K562 (cell line): ENCODE measurements around the gene MDN1. TPM values are rescaled to one million over a fixed set of nuclear protein-coding genes. Genes with fewer than 3 reads are reported as not detected.
A peak's percentile ranks its signal among the peaks of the same experiment; 100 is the strongest.

Experiments used
- ATF1 ChIP-seq, 2 experiments: fragments of 450-650 bp in 1 of 2; IDR thresholded peaks; 2 replicates each; pipeline ENCODE4 v1.6.1; 2016; ENCODE audit warnings: missing compliant biosample characterization in 1 of 2, missing genetic modification characterization in 1 of 2
- BHLHE40 ChIP-seq: IDR thresholded peaks from 2 replicates; pipeline ENCODE4 v1.6.1; 2011; ENCODE audit warnings: low read length, improper control_type of control experiment
- CC2D1A ChIP-seq: fragments of 450-650 bp; IDR thresholded peaks from 2 replicates; pipeline ENCODE4 v1.6.1; 2017; ENCODE audit warnings: mild to moderate bottlenecking
- CHD2 ChIP-seq: IDR thresholded peaks from 2 replicates; pipeline ENCODE4 v1.6.1; 2011; ENCODE audit warnings: low read depth, low read length
- DPF2 ChIP-seq: fragments of 450-650 bp; IDR thresholded peaks from 2 replicates; pipeline ENCODE4 v1.6.1; 2016
- ELF4 ChIP-seq: fragments of 450-650 bp; formaldehyde crosslinking; IDR thresholded peaks from 2 replicates; pipeline ENCODE4 v1.4.0; 2022; ENCODE audit warnings: missing genetic modification characterization
- HDGF ChIP-seq: fragments of 450-650 bp; IDR thresholded peaks from 2 replicates; pipeline ENCODE4 v1.6.1; 2016
- HMG20A ChIP-seq: fragments of 450-650 bp; formaldehyde crosslinking; conservative IDR thresholded peaks from 2 replicates; pipeline ENCODE4 v1.4.0; 2020; ENCODE audit warnings: mild to moderate bottlenecking, mixed read lengths
- MCM2 ChIP-seq: fragments of 450-650 bp; IDR thresholded peaks from 2 replicates; pipeline ENCODE4 v1.6.1; 2017; ENCODE audit warnings: low read depth, mild to moderate bottlenecking
- RBM15 ChIP-seq: fragments of 200-400 bp; formaldehyde crosslinking; IDR thresholded peaks from 2 replicates; pipeline ENCODE4 v1.6.1; 2018; ENCODE audit warnings: mild to moderate bottlenecking, low read length, moderate library complexity; ENCODE audit not compliant: insufficient read depth
- RCOR1 ChIP-seq, 2 experiments: IDR thresholded peaks; 2 replicates each; pipeline ENCODE4 v1.6.1; 2012; ENCODE audit warnings: low read depth in 2 of 2, low read length in 2 of 2, borderline replicate concordance in 1 of 2, improper control_type of control experiment in 1 of 2
- RHOXF2B ChIP-seq: fragments of 250-450 bp; sonication (Bioruptor Pico); conservative IDR thresholded peaks from 2 replicates; pipeline ENCODE4 v1.5.1; 2021
- TAL1 ChIP-seq: fragments of 450-650 bp; IDR thresholded peaks from 2 replicates; pipeline ENCODE4 v1.6.1; 2016; ENCODE audit warnings: mild to moderate bottlenecking
- ZNF133 ChIP-seq: fragments of 250-450 bp; sonication (Bioruptor Pico); IDR thresholded peaks from 2 replicates; pipeline ENCODE4 v1.4.0; 2020; ENCODE audit warnings: mild to moderate bottlenecking
- polyA plus RNA-seq, 8 experiments: library from polyadenylated mRNA; depleted of rRNA in 4 of 8; stranded (reverse) in 5 of 8; unstranded in 3 of 8; fragments of >200 nt; fragmentation: Nextera tagmentation in 2 of 8; fragmentation: Illumina TruSeq in 1 of 8; extraction: Ambion mirVana in 2 of 8; extraction: Trizol in 1 of 8; gene quantifications; 2 replicates each; pipeline versions ENCODE4 v1.2.1 to v1.2.3, GENCODE V29; 2011 to 2014; ENCODE audit warnings: inconsistent platforms in 1 of 8, missing spikeins in 1 of 8
- total RNA-seq, 7 experiments: library from RNA; depleted of rRNA in 6 of 7; stranded (reverse); fragments of >200 nt in 6 of 7; fragmentation: Illumina TruSeq in 2 of 7; extraction: Trizol in 2 of 7; gene quantifications; 2 replicates each; pipeline versions ENCODE4 v1.2.1 to v1.2.3, GENCODE V29; 2011 to 2021; ENCODE audit warnings: low replicate concordance in 1 of 7
- TF ChIP-seq, protein P1 (sequence below): sonication (generic); formaldehyde crosslinking; IDR thresholded peaks from 2 replicates; pipeline ENCODE4 v1.8.1; 2023; ENCODE audit warnings: mild to moderate bottlenecking, missing genetic modification reagents
- TF ChIP-seq, protein P2 (sequence below): fragments of 250-450 bp; sonication (Bioruptor Pico); IDR thresholded peaks from 2 replicates; pipeline ENCODE4 v1.4.0; 2020
- TF ChIP-seq, protein P3 (sequence below): sonication (generic); formaldehyde crosslinking; IDR thresholded peaks from 2 replicates; pipeline ENCODE4 v1.8.0; 2022; ENCODE audit warnings: missing genetic modification reagents, mild to moderate bottlenecking, moderate library complexity, borderline replicate concordance
- TF ChIP-seq, protein P4 (sequence below), 2 experiments: fragments of 450-650 bp; IDR thresholded peaks; 2 replicates each; pipeline ENCODE4 v1.6.1; 2016
- TF ChIP-seq, protein P5 (sequence below): fragments of 250-450 bp; sonication (Bioruptor Pico); IDR thresholded peaks from 2 replicates; pipeline ENCODE4 v1.8.0; 2022; ENCODE audit warnings: inconsistent platforms
- TF ChIP-seq, protein P6 (sequence below): sonication (generic); formaldehyde crosslinking; IDR thresholded peaks from 2 replicates; pipeline ENCODE4 v1.8.0; 2022; ENCODE audit warnings: mild to moderate bottlenecking, missing genetic modification reagents, borderline replicate concordance

MDN1 gene
- total and polyA plus RNA-seq, 9 of the 15 experiments (the other 6 are each of a cell fraction or from before 2014, with no cell fraction given) = 25.6 to 93.6 (median 43.0) TPM

DNA sequence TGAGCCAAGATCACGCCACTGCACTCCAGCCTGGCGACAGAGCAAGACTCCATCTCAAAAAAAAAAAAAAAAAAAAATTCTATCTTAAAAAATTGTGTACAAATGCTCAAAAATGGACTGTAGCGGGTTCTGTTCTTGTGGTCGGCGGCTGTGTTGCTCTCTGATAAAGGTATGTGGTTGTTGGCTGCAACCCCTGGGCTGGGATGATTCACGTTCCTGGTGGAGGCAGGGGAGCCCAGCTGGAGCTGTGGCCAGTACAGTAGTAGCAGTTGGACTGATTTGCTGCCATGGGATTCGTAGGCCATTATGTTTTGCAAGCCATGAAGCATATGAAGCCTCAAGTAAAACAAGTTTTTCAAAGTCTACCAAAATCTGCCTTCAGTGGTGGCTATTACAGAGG lies 22.3 kb downstream of the MDN1 start (continued):
- TF ChIP-seq, protein P1, sequence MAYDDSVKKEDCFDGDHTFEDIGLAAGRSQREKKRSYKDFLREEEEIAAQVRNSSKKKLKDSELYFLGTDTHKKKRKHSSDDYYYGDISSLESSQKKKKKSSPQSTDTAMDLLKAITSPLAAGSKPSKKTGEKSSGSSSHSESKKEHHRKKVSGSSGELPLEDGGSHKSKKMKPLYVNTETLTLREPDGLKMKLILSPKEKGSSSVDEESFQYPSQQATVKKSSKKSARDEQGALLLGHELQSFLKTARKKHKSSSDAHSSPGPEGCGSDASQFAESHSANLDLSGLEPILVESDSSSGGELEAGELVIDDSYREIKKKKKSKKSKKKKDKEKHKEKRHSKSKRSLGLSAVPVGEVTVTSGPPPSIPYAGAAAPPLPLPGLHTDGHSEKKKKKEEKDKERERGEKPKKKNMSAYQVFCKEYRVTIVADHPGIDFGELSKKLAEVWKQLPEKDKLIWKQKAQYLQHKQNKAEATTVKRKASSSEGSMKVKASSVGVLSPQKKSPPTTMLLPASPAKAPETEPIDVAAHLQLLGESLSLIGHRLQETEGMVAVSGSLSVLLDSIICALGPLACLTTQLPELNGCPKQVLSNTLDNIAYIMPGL (CRISPR knock-in tag) = no peak
- TF ChIP-seq ELF4 (CRISPR knock-in tag) (no peak), HMG20A (no peak), RBM15 (no peak), CC2D1A (no peak), MCM2 (no peak), CHD2 (no peak), HDGF (no peak), RHOXF2B (CRISPR knock-in tag) (no peak), ATF1 (CRISPR knock-in tag; IDR thresholded peaks at IDR 0.05) (no peak), ATF1 (tag; IDR thresholded peaks at IDR 0.05) (no peak), DPF2 (0 out of 2 replicates have a peak, but pooled peaks have one; percentile 32), BHLHE40 (peak; percentile 45; the same call in 1 of the 2 replicates), ZNF133 (CRISPR knock-in tag) (no peak), TAL1 (peak; percentile 52; the same call in 1 of the 2 replicates), RCOR1 (IDR thresholded peaks at IDR 0.05; ENCODE audit: borderline replicate concordance in 1 of 2, low read depth in 2 of 2, low read length in 2 of 2) (no peak)
- TF ChIP-seq, protein P2, sequence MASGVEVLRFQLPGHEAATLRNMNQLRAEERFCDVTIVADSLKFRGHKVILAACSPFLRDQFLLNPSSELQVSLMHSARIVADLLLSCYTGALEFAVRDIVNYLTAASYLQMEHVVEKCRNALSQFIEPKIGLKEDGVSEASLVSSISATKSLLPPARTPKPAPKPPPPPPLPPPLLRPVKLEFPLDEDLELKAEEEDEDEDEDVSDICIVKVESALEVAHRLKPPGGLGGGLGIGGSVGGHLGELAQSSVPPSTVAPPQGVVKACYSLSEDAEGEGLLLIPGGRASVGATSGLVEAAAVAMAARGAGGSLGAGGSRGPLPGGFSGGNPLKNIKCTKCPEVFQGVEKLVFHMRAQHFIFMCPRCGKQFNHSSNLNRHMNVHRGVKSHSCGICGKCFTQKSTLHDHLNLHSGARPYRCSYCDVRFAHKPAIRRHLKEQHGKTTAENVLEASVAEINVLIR (CRISPR knock-in tag) = no peak
- TF ChIP-seq, protein P3, sequence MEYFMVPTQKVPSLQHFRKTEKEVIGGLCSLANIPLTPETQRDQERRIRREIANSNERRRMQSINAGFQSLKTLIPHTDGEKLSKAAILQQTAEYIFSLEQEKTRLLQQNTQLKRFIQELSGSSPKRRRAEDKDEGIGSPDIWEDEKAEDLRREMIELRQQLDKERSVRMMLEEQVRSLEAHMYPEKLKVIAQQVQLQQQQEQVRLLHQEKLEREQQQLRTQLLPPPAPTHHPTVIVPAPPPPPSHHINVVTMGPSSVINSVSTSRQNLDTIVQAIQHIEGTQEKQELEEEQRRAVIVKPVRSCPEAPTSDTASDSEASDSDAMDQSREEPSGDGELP (CRISPR knock-in tag) = peak; percentile 97
- TF ChIP-seq, protein P4, sequence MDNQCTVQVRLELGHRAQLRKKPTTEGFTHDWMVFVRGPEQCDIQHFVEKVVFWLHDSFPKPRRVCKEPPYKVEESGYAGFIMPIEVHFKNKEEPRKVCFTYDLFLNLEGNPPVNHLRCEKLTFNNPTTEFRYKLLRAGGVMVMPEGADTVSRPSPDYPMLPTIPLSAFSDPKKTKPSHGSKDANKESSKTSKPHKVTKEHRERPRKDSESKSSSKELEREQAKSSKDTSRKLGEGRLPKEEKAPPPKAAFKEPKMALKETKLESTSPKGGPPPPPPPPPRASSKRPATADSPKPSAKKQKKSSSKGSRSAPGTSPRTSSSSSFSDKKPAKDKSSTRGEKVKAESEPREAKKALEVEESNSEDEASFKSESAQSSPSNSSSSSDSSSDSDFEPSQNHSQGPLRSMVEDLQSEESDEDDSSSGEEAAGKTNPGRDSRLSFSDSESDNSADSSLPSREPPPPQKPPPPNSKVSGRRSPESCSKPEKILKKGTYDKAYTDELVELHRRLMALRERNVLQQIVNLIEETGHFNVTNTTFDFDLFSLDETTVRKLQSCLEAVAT (IDR thresholded peaks at IDR 0.05) = peak in 1 of 2 experiments; percentile 76; a peak in 1 of 4 replicates
- TF ChIP-seq, protein P5, sequence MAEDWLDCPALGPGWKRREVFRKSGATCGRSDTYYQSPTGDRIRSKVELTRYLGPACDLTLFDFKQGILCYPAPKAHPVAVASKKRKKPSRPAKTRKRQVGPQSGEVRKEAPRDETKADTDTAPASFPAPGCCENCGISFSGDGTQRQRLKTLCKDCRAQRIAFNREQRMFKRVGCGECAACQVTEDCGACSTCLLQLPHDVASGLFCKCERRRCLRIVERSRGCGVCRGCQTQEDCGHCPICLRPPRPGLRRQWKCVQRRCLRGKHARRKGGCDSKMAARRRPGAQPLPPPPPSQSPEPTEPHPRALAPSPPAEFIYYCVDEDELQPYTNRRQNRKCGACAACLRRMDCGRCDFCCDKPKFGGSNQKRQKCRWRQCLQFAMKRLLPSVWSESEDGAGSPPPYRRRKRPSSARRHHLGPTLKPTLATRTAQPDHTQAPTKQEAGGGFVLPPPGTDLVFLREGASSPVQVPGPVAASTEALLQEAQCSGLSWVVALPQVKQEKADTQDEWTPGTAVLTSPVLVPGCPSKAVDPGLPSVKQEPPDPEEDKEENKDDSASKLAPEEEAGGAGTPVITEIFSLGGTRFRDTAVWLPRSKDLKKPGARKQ = no peak
- TF ChIP-seq, protein P6, sequence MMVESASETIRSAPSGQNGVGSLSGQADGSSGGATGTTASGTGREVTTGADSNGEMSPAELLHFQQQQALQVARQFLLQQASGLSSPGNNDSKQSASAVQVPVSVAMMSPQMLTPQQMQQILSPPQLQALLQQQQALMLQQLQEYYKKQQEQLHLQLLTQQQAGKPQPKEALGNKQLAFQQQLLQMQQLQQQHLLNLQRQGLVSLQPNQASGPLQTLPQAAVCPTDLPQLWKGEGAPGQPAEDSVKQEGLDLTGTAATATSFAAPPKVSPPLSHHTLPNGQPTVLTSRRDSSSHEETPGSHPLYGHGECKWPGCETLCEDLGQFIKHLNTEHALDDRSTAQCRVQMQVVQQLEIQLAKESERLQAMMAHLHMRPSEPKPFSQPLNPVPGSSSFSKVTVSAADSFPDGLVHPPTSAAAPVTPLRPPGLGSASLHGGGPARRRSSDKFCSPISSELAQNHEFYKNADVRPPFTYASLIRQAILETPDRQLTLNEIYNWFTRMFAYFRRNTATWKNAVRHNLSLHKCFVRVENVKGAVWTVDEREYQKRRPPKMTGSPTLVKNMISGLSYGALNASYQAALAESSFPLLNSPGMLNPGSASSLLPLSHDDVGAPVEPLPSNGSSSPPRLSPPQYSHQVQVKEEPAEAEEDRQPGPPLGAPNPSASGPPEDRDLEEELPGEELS (CRISPR knock-in tag) = no peak
